Measurements from ENCODE around the gene ABCF2. TPM values are rescaled to one million over a fixed set of nuclear protein-coding genes. Genes with fewer than 3 reads are reported as not detected.

The ABCF2 gene
- total and polyA plus RNA-seq, 10 of the 15 experiments (the other 5 are each of a cell fraction or from before 2014, with no cell fraction given): 29.3 to 76.3 (median 57.1) TPM

DNA sequence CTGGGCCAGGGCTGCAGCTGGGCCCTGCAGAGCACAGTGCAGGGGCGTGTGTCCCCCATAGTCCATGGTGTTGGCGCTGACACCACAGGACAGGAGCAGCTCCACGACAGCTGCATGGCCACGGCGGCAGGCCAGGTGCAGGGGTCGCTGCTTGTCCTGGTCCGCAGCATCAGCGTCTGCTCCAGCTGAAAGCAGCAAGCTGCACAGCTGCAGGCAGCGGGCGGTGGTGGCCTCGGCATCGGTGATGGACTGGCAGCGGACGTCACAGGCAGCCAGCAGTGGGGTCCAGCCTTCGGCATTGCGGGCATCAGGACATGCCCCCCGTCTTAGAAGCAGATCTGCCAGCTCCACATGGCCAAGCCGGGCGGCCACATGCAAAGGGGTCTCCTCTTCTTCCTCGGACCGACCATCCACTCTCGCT is 46.0 kb downstream of the ABCF2 start:
- no peak for TF ChIP-seq RAD51 (IDR thresholded peaks at IDR 0.05)
- TF ChIP-seq, protein P1, sequence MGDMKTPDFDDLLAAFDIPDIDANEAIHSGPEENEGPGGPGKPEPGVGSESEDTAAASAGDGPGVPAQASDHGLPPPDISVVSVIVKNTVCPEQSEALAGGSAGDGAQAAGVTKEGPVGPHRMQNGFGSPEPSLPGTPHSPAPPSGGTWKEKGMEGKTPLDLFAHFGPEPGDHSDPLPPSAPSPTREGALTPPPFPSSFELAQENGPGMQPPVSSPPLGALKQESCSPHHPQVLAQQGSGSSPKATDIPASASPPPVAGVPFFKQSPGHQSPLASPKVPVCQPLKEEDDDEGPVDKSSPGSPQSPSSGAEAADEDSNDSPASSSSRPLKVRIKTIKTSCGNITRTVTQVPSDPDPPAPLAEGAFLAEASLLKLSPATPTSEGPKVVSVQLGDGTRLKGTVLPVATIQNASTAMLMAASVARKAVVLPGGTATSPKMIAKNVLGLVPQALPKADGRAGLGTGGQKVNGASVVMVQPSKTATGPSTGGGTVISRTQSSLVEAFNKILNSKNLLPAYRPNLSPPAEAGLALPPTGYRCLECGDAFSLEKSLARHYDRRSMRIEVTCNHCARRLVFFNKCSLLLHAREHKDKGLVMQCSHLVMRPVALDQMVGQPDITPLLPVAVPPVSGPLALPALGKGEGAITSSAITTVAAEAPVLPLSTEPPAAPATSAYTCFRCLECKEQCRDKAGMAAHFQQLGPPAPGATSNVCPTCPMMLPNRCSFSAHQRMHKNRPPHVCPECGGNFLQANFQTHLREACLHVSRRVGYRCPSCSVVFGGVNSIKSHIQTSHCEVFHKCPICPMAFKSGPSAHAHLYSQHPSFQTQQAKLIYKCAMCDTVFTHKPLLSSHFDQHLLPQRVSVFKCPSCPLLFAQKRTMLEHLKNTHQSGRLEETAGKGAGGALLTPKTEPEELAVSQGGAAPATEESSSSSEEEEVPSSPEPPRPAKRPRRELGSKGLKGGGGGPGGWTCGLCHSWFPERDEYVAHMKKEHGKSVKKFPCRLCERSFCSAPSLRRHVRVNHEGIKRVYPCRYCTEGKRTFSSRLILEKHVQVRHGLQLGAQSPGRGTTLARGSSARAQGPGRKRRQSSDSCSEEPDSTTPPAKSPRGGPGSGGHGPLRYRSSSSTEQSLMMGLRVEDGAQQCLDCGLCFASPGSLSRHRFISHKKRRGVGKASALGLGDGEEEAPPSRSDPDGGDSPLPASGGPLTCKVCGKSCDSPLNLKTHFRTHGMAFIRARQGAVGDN (IDR thresholded peaks at IDR 0.05): no peak
- TF ChIP-seq BMI1 (IDR thresholded peaks at IDR 0.05; ENCODE audit: borderline replicate concordance): no peak
- TF ChIP-seq MEF2A (IDR thresholded peaks at IDR 0.05; ENCODE audit: insufficient read depth, low read depth, low read length): no peak
- no peak for TF ChIP-seq IKZF1 (conservative IDR thresholded peaks at IDR 0.05)
- TF ChIP-seq PML (IDR thresholded peaks at IDR 0.05; ENCODE audit: low read length): no peak
- no peak for TF ChIP-seq ZNF24 (IDR thresholded peaks at IDR 0.05)
- TF ChIP-seq ZZZ3 (IDR thresholded peaks at IDR 0.05; ENCODE audit: control insufficient read depth, insufficient read length, low read depth): no peak
- no peak for TF ChIP-seq RB1 (IDR thresholded peaks at IDR 0.05; ENCODE audit: borderline replicate concordance)
- TF ChIP-seq, protein P2, sequence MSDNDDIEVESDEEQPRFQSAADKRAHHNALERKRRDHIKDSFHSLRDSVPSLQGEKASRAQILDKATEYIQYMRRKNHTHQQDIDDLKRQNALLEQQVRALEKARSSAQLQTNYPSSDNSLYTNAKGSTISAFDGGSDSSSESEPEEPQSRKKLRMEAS (IDR thresholded peaks at IDR 0.05; ENCODE audit: low read depth, low read length): no peak
- no peak for TF ChIP-seq ZNF207 (IDR thresholded peaks at IDR 0.05; ENCODE audit: borderline replicate concordance)
- no peak for TF ChIP-seq SREBF1 (IDR thresholded peaks at IDR 0.05; ENCODE audit: low read length)
- no peaks in the 10 kb centered on the region for H3K79me2 ChIP-seq (ENCODE audit: control insufficient read depth, insufficient read depth, low read length)
- no peaks in the 10 kb centered on the region for H3K4me1 ChIP-seq (ENCODE audit: control insufficient read depth, insufficient read depth, low read length)
- no peaks in the 10 kb centered on the region for H3K9me3 ChIP-seq (replicated peaks; ENCODE audit: control insufficient read depth, insufficient read depth, low read length)
- H4K20me1 ChIP-seq (ENCODE audit: control insufficient read depth, insufficient read depth): no peaks in the 10 kb centered on the region; the same call in 1 of the 2 replicates
- no peak overlapping the region for H3K4me2 ChIP-seq (ENCODE audit: control insufficient read depth, insufficient read depth)
- H3K9ac ChIP-seq (ENCODE audit: control insufficient read depth, insufficient read depth, low read length): no peak overlapping the region
- ChIA-PET CTCF (no interaction called here), SMC1A (ENCODE audit: uncharacterized antibody, unreplicated experiment) (no interaction called here), RAD21 (ENCODE audit: unreplicated experiment) (no interaction called here), POLR2A (no interaction called here)
- no peak overlapping the region for H3K27ac ChIP-seq (ENCODE audit: control insufficient read depth, insufficient read depth)
- 53% methylated on average over 22 of the region's 22 CpGs for WGBS (ENCODE audit: insufficient coverage, insufficient replicate concordance, low lambda C conversion rate, missing lambda C conversion rate)
- in situ Hi-C loops (cut with MboI) (no loop called here), intact Hi-C loops (cut with micrococcal nuclease; ENCODE audit: unreplicated experiment) (no loop called here)
- H3K27me3 ChIP-seq (replicated peaks in 1 of 2; ENCODE audit: control insufficient read depth in 2 of 2, insufficient read depth in 2 of 2, low read length in 1 of 2): peaks cover 0 to 4% of the 10 kb centered on the region in 2 experiments; a peak in 3 of 4 replicates
- ATAC-seq (no peak), DNase-seq (ENCODE audit: low read depth, low spot score) (no peak), FAIRE-seq (no peak)
- H3K4me3 ChIP-seq: no peak overlapping the region
- H2AFZ ChIP-seq (ENCODE audit: control insufficient read depth, low read depth, low read length): no peak overlapping the region
- no TSS peak for BruUV-seq (replicated peaks)
- H3K36me3 ChIP-seq (ENCODE audit: control insufficient read depth in 2 of 2, insufficient read depth in 2 of 2, low read length in 1 of 2): no peaks in the 10 kb centered on the region
